Tibial nerve (tissue), 4 donors: ENCODE measurements around the gene FAM135A. TPM values are rescaled to one million over a fixed set of nuclear protein-coding genes. Genes with fewer than 3 reads are reported as not detected.

Experiments used
- DNase-seq, 2 donors: peaks; one replicate each; pipeline ENCODE4 v3.0.0-alpha.2; 2019; ENCODE audit warnings: low spot score in 2 of 2
- H3K27ac ChIP-seq, 4 donors: fragments of 200-600 bp; sonication (generic) in 3 of 4; one replicate each; pipeline ENCODE4 v1.5.1; 2017 to 2019; ENCODE audit warnings: mild to moderate bottlenecking in 1 of 4
- H3K27me3 ChIP-seq, 2 donors: fragments of 200-600 bp; sonication (generic) in 1 of 2; one replicate each; pipeline versions ENCODE4 v1.5.1 to v1.6.0; 2017 to 2019
- H3K36me3 ChIP-seq, 3 donors: fragments of 200-600 bp; sonication (generic); one replicate each; pipeline ENCODE4 v1.5.1; 2018 to 2019
- H3K4me1 ChIP-seq, 4 donors: fragments of 200-600 bp; sonication (generic) in 3 of 4; one replicate each; pipeline ENCODE4 v1.5.1; 2017 to 2019
- H3K4me3 ChIP-seq, 4 donors: fragments of 200-600 bp; sonication (generic) in 3 of 4; one replicate each; pipeline ENCODE4 v1.5.1; 2017 to 2019; ENCODE audit warnings: mild to moderate bottlenecking in 1 of 4, moderate library complexity in 1 of 4
- H3K9me3 ChIP-seq, 4 donors: fragments of 200-600 bp; sonication (generic) in 3 of 4; one replicate each; pipeline ENCODE4 v1.5.1; 2017 to 2019
- EP300 ChIP-seq, 2 donors: sonication (generic); formaldehyde crosslinking; IDR thresholded peaks; one replicate each; pipeline ENCODE4 v1.6.1; 2017; ENCODE audit warnings: antibody characterized with exemption in 2 of 2, mild to moderate bottlenecking in 1 of 2
- POLR2A ChIP-seq, 2 donors: fragments of 450-650 bp; IDR thresholded peaks; one replicate each; pipeline ENCODE4 v1.6.1; 2017; ENCODE audit warnings: antibody characterized with exemption in 2 of 2, mild to moderate bottlenecking in 2 of 2, moderate library complexity in 2 of 2
- WGBS, 2 donors: methylation state at CpG; one replicate each; pipeline ENCODE4 v1.1.5; 2018; 5-methylcytosine and 5-hydroxymethylcytosine counted together
- total RNA-seq, 4 donors: library from RNA; depleted of rRNA; stranded (reverse); fragments of >200 nt; gene quantifications; one replicate each; pipeline ENCODE4 v1.1.0, GENCODE V29; 2016
- TF ChIP-seq, protein P1 (sequence below), 5 experiments: fragments of 200-600 bp in 3 of 5; fragments of 450-650 bp in 2 of 5; sonication (generic) in 3 of 5; IDR thresholded peaks; one replicate each; pipeline ENCODE4 v1.5.1; 2016 to 2019; ENCODE audit warnings: antibody characterized with exemption in 5 of 5, mild to moderate bottlenecking in 3 of 5, moderate library complexity in 2 of 5

Gene FAM135A
- total RNA-seq, 4 donors from 2014 or later: 23.7 to 30.8 (median 27.3) TPM

- no peak for DNase-seq
- Histone ChIP-seq H3K27ac (no peak overlapping the region), H3K4me3 (no peak overlapping the region), H3K36me3 (peaks cover 0 to 32% (median 0%) of the 10 kb centered on the region in 3 donors), H3K9me3 (no peaks in the 10 kb centered on the region), H3K27me3 (no peaks in the 10 kb centered on the region), H3K4me1 (no peaks in the 10 kb centered on the region)
- no peak for TF ChIP-seq POLR2A (IDR thresholded peaks at IDR 0.05)
- TF ChIP-seq, protein P1, sequence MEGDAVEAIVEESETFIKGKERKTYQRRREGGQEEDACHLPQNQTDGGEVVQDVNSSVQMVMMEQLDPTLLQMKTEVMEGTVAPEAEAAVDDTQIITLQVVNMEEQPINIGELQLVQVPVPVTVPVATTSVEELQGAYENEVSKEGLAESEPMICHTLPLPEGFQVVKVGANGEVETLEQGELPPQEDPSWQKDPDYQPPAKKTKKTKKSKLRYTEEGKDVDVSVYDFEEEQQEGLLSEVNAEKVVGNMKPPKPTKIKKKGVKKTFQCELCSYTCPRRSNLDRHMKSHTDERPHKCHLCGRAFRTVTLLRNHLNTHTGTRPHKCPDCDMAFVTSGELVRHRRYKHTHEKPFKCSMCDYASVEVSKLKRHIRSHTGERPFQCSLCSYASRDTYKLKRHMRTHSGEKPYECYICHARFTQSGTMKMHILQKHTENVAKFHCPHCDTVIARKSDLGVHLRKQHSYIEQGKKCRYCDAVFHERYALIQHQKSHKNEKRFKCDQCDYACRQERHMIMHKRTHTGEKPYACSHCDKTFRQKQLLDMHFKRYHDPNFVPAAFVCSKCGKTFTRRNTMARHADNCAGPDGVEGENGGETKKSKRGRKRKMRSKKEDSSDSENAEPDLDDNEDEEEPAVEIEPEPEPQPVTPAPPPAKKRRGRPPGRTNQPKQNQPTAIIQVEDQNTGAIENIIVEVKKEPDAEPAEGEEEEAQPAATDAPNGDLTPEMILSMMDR (IDR thresholded peaks at IDR 0.05): no peak
- TF ChIP-seq EP300 (IDR thresholded peaks at IDR 0.05): no peak
These were observed 97.3 kb downstream of the FAM135A start for GRCh38 chr6:70510600-70510999.

- WGBS, 2 donors: 87 to 89% methylated on average over 3 of the region's 3 CpGs
- Histone ChIP-seq H3K27ac (no peak overlapping the region), H3K9me3 (no peaks in the 10 kb centered on the region), H3K4me3 (no peak overlapping the region), H3K36me3 (peaks cover 0 to 20% (median 0%) of the 10 kb centered on the region in 3 donors), H3K27me3 (no peaks in the 10 kb centered on the region), H3K4me1 (no peaks in the 10 kb centered on the region)
- DNase-seq: no peak
- TF ChIP-seq POLR2A (IDR thresholded peaks at IDR 0.05) (no peak), EP300 (IDR thresholded peaks at IDR 0.05) (no peak)
- TF ChIP-seq, protein P1 (IDR thresholded peaks at IDR 0.05): no peak
These were observed 105.4 kb downstream of the FAM135A start for GRCh38 chr6:70518723-70519122.

DNA sequence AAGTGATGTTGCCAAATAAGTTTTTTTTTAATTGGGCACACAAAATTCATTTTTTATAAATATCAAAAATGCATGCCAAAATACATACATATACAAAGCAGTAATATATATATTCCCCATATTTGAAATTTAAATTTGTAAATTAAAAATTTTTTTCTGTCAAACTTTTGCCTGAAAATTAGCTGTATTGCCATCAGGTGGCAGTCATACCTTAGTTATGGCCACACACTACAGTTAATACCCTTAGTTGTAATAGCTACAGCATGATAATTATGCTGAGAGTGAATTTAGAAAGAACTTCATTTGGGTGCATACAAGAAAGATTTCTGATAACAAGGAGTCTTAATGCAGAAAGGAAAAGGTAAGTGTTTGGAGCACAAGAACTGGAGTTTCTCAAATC is 107.3 kb downstream of the FAM135A start:
- no peak overlapping the region for H3K27ac ChIP-seq
- no peak for DNase-seq
- H3K27me3 ChIP-seq: no peaks in the 10 kb centered on the region
- H3K4me3 ChIP-seq: no peak overlapping the region
- H3K9me3 ChIP-seq: no peaks in the 10 kb centered on the region
- peaks cover 0 to 10% (median 2%) of the 10 kb centered on the region in 3 donors for H3K36me3 ChIP-seq
- no peak for TF ChIP-seq POLR2A (IDR thresholded peaks at IDR 0.05)
- TF ChIP-seq, protein P1 (IDR thresholded peaks at IDR 0.05): peak in 2 of 5 experiments; percentile 13
- no peaks in the 10 kb centered on the region for H3K4me1 ChIP-seq

- WGBS, 2 donors: 85 to 89% methylated on average over 4 of the region's 4 CpGs
- H3K4me1 ChIP-seq: no peaks in the 10 kb centered on the region
- DNase-seq: no peak
- H3K4me3 ChIP-seq: no peak overlapping the region
- no peaks in the 10 kb centered on the region for H3K27me3 ChIP-seq
- H3K36me3 ChIP-seq: peaks cover 0 to 29% (median 2%) of the 10 kb centered on the region in 3 donors
- TF ChIP-seq, protein P1 (IDR thresholded peaks at IDR 0.05): no peak
- no peaks in the 10 kb centered on the region for H3K9me3 ChIP-seq
- no peak overlapping the region for H3K27ac ChIP-seq
These were observed 111.5 kb downstream of the FAM135A start for GRCh38 chr6:70524721-70525286.

GRCh38 chr6:70527071-70527737 is 113.9 kb downstream of the FAM135A start:
- no peak for DNase-seq
- 90% methylated on average over 5 of the region's 5 CpGs for WGBS, 2 donors
- H3K36me3 ChIP-seq: peaks cover 0 to 32% (median 2%) of the 10 kb centered on the region in 3 donors
- H3K4me3 ChIP-seq: no peak overlapping the region
- H3K9me3 ChIP-seq: no peaks in the 10 kb centered on the region
- no peaks in the 10 kb centered on the region for H3K4me1 ChIP-seq
- H3K27ac ChIP-seq: no peak overlapping the region
- H3K27me3 ChIP-seq: no peaks in the 10 kb centered on the region
- TF ChIP-seq, protein P1 (IDR thresholded peaks at IDR 0.05): no peak
- TF ChIP-seq EP300 (IDR thresholded peaks at IDR 0.05): no peak
- no peak for TF ChIP-seq POLR2A (IDR thresholded peaks at IDR 0.05)
